Measurements from ENCODE around the gene BABAM2. TPM values are rescaled to one million over a fixed set of nuclear protein-coding genes. Genes with fewer than 3 reads are reported as not detected.

Gene BABAM2
- total and polyA plus RNA-seq, 4 donors: 9.9 to 17.0 (median 13.9) TPM

- Histone ChIP-seq H3K27ac (ENCODE audit: low read depth in 1 of 2, low read length in 2 of 2) (no peak overlapping the region), H3K27me3 (ENCODE audit: control insufficient read depth in 4 of 4, insufficient read depth in 4 of 4, low read length in 3 of 4) (no peaks in the 10 kb centered on the region), H3K4me1 (ENCODE audit: control insufficient read depth in 4 of 4, insufficient read depth in 4 of 4, low read length in 3 of 4) (peaks cover 4 to 16% (median 6%) of the 10 kb centered on the region in 4 donors), H3K4me3 (ENCODE audit: low read depth in 1 of 3, low read length in 3 of 3) (no peak overlapping the region), H3K36me3 (ENCODE audit: control insufficient read depth in 4 of 4, insufficient read depth in 3 of 4, low read depth in 1 of 4, low read length in 3 of 4) (peaks cover 0 to 5% (median 0%) of the 10 kb centered on the region in 4 donors), H3K9ac (ENCODE audit: low read depth in 1 of 2, low read length in 2 of 2) (no peak overlapping the region), H3K9me3 (ENCODE audit: control insufficient read depth in 4 of 4, low read length in 3 of 4) (no peaks in the 10 kb centered on the region)
- TF ChIP-seq TAF1 (conservative IDR thresholded peaks at IDR 0.05): no peak
- TF ChIP-seq FOXA1 (IDR thresholded peaks at IDR 0.05): no peak
- TF ChIP-seq, protein P1, sequence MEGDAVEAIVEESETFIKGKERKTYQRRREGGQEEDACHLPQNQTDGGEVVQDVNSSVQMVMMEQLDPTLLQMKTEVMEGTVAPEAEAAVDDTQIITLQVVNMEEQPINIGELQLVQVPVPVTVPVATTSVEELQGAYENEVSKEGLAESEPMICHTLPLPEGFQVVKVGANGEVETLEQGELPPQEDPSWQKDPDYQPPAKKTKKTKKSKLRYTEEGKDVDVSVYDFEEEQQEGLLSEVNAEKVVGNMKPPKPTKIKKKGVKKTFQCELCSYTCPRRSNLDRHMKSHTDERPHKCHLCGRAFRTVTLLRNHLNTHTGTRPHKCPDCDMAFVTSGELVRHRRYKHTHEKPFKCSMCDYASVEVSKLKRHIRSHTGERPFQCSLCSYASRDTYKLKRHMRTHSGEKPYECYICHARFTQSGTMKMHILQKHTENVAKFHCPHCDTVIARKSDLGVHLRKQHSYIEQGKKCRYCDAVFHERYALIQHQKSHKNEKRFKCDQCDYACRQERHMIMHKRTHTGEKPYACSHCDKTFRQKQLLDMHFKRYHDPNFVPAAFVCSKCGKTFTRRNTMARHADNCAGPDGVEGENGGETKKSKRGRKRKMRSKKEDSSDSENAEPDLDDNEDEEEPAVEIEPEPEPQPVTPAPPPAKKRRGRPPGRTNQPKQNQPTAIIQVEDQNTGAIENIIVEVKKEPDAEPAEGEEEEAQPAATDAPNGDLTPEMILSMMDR (IDR thresholded peaks at IDR 0.05; ENCODE audit: low read depth, low read length, missing input control): no peak
- TF ChIP-seq HNF4A (conservative IDR thresholded peaks at IDR 0.05): no peak
- no peak for TF ChIP-seq RXRA (IDR thresholded peaks at IDR 0.05)
- no peak for TF ChIP-seq MAX (IDR thresholded peaks at IDR 0.05)
- TF ChIP-seq, protein P2, sequence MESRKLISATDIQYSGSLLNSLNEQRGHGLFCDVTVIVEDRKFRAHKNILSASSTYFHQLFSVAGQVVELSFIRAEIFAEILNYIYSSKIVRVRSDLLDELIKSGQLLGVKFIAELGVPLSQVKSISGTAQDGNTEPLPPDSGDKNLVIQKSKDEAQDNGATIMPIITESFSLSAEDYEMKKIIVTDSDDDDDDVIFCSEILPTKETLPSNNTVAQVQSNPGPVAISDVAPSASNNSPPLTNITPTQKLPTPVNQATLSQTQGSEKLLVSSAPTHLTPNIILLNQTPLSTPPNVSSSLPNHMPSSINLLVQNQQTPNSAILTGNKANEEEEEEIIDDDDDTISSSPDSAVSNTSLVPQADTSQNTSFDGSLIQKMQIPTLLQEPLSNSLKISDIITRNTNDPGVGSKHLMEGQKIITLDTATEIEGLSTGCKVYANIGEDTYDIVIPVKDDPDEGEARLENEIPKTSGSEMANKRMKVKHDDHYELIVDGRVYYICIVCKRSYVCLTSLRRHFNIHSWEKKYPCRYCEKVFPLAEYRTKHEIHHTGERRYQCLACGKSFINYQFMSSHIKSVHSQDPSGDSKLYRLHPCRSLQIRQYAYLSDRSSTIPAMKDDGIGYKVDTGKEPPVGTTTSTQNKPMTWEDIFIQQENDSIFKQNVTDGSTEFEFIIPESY (IDR thresholded peaks at IDR 0.05): no peak
- no peak for TF ChIP-seq ATF3 (IDR thresholded peaks at IDR 0.05)
- DNase-seq (ENCODE audit: low spot score): no peak
- WGBS: 89% methylated on average over 2 of the region's 2 CpGs
Measured at GRCh38 chr2:28234807-28235206, 344.3 kb downstream of the BABAM2 start.

DNA sequence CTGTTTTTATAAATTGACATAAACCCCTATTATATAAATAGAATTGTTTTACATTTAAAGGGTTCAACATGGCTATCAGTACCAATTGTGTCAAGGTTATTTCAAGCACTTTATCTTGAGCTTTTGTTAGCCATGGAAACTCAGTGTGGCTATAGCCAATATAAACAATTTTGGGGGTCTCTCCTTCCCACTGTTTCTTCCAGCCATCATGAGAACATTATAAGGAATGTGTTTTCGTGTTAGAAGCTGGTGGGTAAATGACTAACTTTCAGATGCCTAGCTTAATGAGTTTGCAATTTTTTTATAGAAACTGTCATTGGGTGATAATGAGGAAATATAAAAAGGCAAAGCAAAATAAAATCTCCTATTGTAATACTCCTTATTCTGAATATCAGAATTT, 348.7 kb downstream of the BABAM2 start:
- peaks cover 0 to 5% (median under 1%) of the 10 kb centered on the region in 4 donors for H3K36me3 ChIP-seq (ENCODE audit: control insufficient read depth in 4 of 4, insufficient read depth in 3 of 4, low read depth in 1 of 4, low read length in 3 of 4)
- no peak overlapping the region for H3K4me3 ChIP-seq (ENCODE audit: low read depth in 1 of 3, low read length in 3 of 3)
- TF ChIP-seq TAF1 (conservative IDR thresholded peaks at IDR 0.05) (no peak), HNF4A (conservative IDR thresholded peaks at IDR 0.05) (no peak), MAX (IDR thresholded peaks at IDR 0.05) (no peak), SP1 (IDR thresholded peaks at IDR 0.05) (no peak), EGR1 (IDR thresholded peaks at IDR 0.05; ENCODE audit: low read depth in 2 of 2) (no peak), RAD21 (IDR thresholded peaks at IDR 0.05) (no peak), GABPA (IDR thresholded peaks at IDR 0.05 in 1 of 2, conservative IDR thresholded peaks at IDR 0.05 in 1 of 2) (no peak), FOXA2 (IDR thresholded peaks at IDR 0.05) (no peak), ATF3 (IDR thresholded peaks at IDR 0.05) (no peak), YY1 (IDR thresholded peaks at IDR 0.05) (no peak), HNF4G (IDR thresholded peaks at IDR 0.05) (no peak), JUND (IDR thresholded peaks at IDR 0.05) (no peak), FOXA1 (IDR thresholded peaks at IDR 0.05) (no peak), RXRA (IDR thresholded peaks at IDR 0.05) (no peak), NR2F2 (IDR thresholded peaks at IDR 0.05) (no peak)
- TF ChIP-seq, protein P2 (IDR thresholded peaks at IDR 0.05): no peak
- TF ChIP-seq, protein P1 (IDR thresholded peaks at IDR 0.05; ENCODE audit: low read depth, low read length, missing input control): no peak
- TF ChIP-seq, protein P3, sequence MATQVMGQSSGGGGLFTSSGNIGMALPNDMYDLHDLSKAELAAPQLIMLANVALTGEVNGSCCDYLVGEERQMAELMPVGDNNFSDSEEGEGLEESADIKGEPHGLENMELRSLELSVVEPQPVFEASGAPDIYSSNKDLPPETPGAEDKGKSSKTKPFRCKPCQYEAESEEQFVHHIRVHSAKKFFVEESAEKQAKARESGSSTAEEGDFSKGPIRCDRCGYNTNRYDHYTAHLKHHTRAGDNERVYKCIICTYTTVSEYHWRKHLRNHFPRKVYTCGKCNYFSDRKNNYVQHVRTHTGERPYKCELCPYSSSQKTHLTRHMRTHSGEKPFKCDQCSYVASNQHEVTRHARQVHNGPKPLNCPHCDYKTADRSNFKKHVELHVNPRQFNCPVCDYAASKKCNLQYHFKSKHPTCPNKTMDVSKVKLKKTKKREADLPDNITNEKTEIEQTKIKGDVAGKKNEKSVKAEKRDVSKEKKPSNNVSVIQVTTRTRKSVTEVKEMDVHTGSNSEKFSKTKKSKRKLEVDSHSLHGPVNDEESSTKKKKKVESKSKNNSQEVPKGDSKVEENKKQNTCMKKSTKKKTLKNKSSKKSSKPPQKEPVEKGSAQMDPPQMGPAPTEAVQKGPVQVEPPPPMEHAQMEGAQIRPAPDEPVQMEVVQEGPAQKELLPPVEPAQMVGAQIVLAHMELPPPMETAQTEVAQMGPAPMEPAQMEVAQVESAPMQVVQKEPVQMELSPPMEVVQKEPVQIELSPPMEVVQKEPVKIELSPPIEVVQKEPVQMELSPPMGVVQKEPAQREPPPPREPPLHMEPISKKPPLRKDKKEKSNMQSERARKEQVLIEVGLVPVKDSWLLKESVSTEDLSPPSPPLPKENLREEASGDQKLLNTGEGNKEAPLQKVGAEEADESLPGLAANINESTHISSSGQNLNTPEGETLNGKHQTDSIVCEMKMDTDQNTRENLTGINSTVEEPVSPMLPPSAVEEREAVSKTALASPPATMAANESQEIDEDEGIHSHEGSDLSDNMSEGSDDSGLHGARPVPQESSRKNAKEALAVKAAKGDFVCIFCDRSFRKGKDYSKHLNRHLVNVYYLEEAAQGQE (IDR thresholded peaks at IDR 0.05): no peak
- no peak overlapping the region for H3K9ac ChIP-seq (ENCODE audit: low read depth in 1 of 2, low read length in 2 of 2)
- no peaks in the 10 kb centered on the region for H3K27me3 ChIP-seq (ENCODE audit: control insufficient read depth in 4 of 4, insufficient read depth in 4 of 4, low read length in 3 of 4)
- DNase-seq (ENCODE audit: low spot score): no peak
- no peaks in the 10 kb centered on the region for H3K9me3 ChIP-seq (ENCODE audit: control insufficient read depth in 4 of 4, low read length in 3 of 4)
- H3K27ac ChIP-seq (ENCODE audit: low read depth in 1 of 2, low read length in 2 of 2): no peak overlapping the region
- 91% methylated on average over 1 of the region's 1 CpG for WGBS
- no peaks in the 10 kb centered on the region for H3K4me1 ChIP-seq (ENCODE audit: control insufficient read depth in 4 of 4, insufficient read depth in 4 of 4, low read length in 3 of 4)

Measured in liver (tissue), 9 donors.